ENCODE measurements around the gene TPSD1.

The TPSD1 gene

DNA sequence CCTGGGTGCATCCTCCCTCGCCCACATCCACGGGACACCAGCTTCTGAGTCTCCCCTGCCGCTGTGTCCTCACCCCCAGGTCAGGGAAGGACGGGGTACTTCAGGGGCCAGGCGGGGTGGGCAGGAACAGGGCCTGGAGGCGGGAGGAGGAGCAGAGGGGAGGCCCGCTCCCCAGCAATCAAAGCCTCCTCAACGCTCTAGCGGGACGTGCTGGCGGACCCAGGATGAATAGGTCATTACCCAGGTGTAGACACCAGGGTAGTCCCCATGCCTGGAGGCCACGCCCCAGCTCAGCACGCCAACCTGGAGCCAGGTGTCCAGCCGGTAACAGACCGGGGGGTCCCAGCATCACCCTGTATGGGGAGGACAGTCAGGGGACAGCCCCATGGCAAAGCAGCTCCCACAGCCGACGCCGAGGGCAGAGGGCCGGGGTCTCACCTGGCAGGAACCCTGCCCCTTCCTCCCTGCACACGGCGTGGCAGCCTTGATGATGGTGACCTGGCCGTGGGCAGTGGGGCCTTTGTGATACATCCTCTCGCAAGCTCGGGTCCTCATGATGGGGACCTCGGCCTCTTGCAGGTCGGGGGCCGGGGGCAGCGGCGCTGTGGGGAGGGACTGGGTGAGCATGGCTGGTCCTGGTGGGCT, 24.2 kb downstream of the TPSD1 start:
- no peak overlapping the region for H3K9ac ChIP-seq (ENCODE audit: low read length)
- no peaks in the 10 kb centered on the region for H3K9me3 ChIP-seq (ENCODE audit: control insufficient read depth, low read depth, low read length)
- no peak overlapping the region for H3K27ac ChIP-seq (ENCODE audit: low read length)
- H3K4me3 ChIP-seq (ENCODE audit: low read length), result no peak overlapping the region
- H3K27me3 ChIP-seq (ENCODE audit: control insufficient read depth, insufficient read depth, low read length), result peaks cover 5% of the 10 kb centered on the region
- no peaks in the 10 kb centered on the region for H3K36me3 ChIP-seq (ENCODE audit: control insufficient read depth, low read depth, low read length)
- peaks cover 5% of the 10 kb centered on the region for H3K4me1 ChIP-seq (ENCODE audit: control insufficient read depth, low read depth, low read length)

- Histone ChIP-seq H3K4me1 (ENCODE audit: control insufficient read depth, low read depth, low read length) (peaks cover 5% of the 10 kb centered on the region), H3K9me3 (ENCODE audit: control insufficient read depth, low read depth, low read length) (no peaks in the 10 kb centered on the region), H3K36me3 (ENCODE audit: control insufficient read depth, low read depth, low read length) (no peaks in the 10 kb centered on the region), H3K27ac (ENCODE audit: low read length) (no peak overlapping the region), H3K9ac (ENCODE audit: low read length) (no peak overlapping the region), H3K27me3 (ENCODE audit: control insufficient read depth, insufficient read depth, low read length) (peaks cover 6% of the 10 kb centered on the region), H3K4me3 (ENCODE audit: low read length) (no peak overlapping the region)
Observed at GRCh38 chr16:1280783-1281182, 24.9 kb downstream of the TPSD1 start.

- no peak overlapping the region for H3K27ac ChIP-seq (ENCODE audit: low read length)
- H3K9me3 ChIP-seq (ENCODE audit: control insufficient read depth, low read depth, low read length), result no peaks in the 10 kb centered on the region
- H3K4me1 ChIP-seq (ENCODE audit: control insufficient read depth, low read depth, low read length), result peaks cover 5% of the 10 kb centered on the region
- H3K27me3 ChIP-seq (ENCODE audit: control insufficient read depth, insufficient read depth, low read length), result peaks cover 13% of the 10 kb centered on the region
- H3K36me3 ChIP-seq (ENCODE audit: control insufficient read depth, low read depth, low read length), result no peaks in the 10 kb centered on the region
- H3K9ac ChIP-seq (ENCODE audit: low read length), result no peak overlapping the region
- no peak overlapping the region for H3K4me3 ChIP-seq (ENCODE audit: low read length)
Observed at GRCh38 chr16:1281517-1281916, 25.6 kb downstream of the TPSD1 start.

GRCh38 chr16:1282324-1282973, 26.6 kb downstream of the TPSD1 start:
- H3K27ac ChIP-seq (ENCODE audit: low read length), result no peak overlapping the region
- H3K4me1 ChIP-seq (ENCODE audit: control insufficient read depth, low read depth, low read length), result peaks cover 5% of the 10 kb centered on the region
- H3K27me3 ChIP-seq (ENCODE audit: control insufficient read depth, insufficient read depth, low read length), result peaks cover 19% of the 10 kb centered on the region
- H3K4me3 ChIP-seq (ENCODE audit: low read length), result no peak overlapping the region
- H3K36me3 ChIP-seq (ENCODE audit: control insufficient read depth, low read depth, low read length), result no peaks in the 10 kb centered on the region
- no peaks in the 10 kb centered on the region for H3K9me3 ChIP-seq (ENCODE audit: control insufficient read depth, low read depth, low read length)
- no peak overlapping the region for H3K9ac ChIP-seq (ENCODE audit: low read length)

- H3K9me3 ChIP-seq (ENCODE audit: control insufficient read depth, low read depth, low read length), result no peaks in the 10 kb centered on the region
- peaks cover 28% of the 10 kb centered on the region for H3K27me3 ChIP-seq (ENCODE audit: control insufficient read depth, insufficient read depth, low read length)
- peaks cover 5% of the 10 kb centered on the region for H3K4me1 ChIP-seq (ENCODE audit: control insufficient read depth, low read depth, low read length)
- no peak overlapping the region for H3K27ac ChIP-seq (ENCODE audit: low read length)
- H3K9ac ChIP-seq (ENCODE audit: low read length), result no peak overlapping the region
- H3K4me3 ChIP-seq (ENCODE audit: low read length), result no peak overlapping the region
- H3K36me3 ChIP-seq (ENCODE audit: control insufficient read depth, low read depth, low read length), result no peaks in the 10 kb centered on the region
Observed at GRCh38 chr16:1283296-1283695, 27.4 kb downstream of the TPSD1 start.

- Histone ChIP-seq H3K9me3 (ENCODE audit: control insufficient read depth, low read depth, low read length) (no peaks in the 10 kb centered on the region), H3K4me1 (ENCODE audit: control insufficient read depth, low read depth, low read length) (no peaks in the 10 kb centered on the region), H3K4me3 (ENCODE audit: low read length) (no peak overlapping the region), H3K9ac (ENCODE audit: low read length) (no peak overlapping the region), H3K36me3 (ENCODE audit: control insufficient read depth, low read depth, low read length) (no peaks in the 10 kb centered on the region), H3K27ac (ENCODE audit: low read length) (no peak overlapping the region), H3K27me3 (ENCODE audit: control insufficient read depth, insufficient read depth, low read length) (peaks cover 36% of the 10 kb centered on the region)
Observed at GRCh38 chr16:1283996-1284616, 28.2 kb downstream of the TPSD1 start.

DNA sequence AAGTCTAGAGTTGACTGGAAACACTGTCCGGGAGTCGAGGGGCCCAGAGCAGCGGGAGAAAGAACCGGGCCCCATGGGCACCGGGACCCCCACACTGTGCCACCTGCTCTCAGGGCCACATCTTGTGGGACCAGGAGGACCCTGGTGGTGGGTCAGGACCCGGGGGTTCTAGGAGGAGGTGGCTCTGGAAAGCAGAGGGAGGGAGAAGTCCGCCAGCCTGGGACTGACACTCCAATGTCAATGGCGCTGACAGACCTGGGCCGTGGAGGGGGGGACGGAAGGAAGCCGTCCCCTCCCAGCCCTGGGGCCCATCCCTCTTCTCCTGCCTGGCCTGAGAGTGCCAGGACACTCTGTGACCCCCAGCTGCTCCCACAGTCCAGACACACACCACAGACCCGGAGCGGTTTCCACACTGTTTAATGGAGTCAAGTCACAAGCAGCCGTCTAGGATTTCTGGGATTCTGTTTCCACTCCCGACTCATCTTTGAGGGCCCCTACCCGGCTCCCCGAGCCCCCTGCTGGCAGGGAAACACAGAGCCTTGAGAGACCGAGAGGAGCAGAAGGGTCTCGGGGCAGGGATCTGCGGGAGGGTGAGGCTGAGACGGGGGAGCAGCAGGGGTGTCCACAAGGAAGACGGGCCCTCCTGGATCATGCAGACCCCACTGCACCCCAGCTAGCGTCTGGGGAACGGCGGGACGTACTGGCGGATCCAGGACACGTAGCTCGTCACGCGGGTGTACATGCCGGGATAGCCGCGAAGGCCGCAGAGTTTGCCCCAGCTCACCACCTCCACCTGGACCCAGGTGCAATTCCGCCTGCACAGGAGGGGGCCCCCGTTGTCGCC, 30.0 kb downstream of the TPSD1 start:
- Histone ChIP-seq H3K36me3 (ENCODE audit: control insufficient read depth, low read depth, low read length) (no peaks in the 10 kb centered on the region), H3K4me3 (ENCODE audit: low read length) (no peak overlapping the region), H3K4me1 (ENCODE audit: control insufficient read depth, low read depth, low read length) (peaks cover 8% of the 10 kb centered on the region), H3K9me3 (ENCODE audit: control insufficient read depth, low read depth, low read length) (no peaks in the 10 kb centered on the region), H3K9ac (ENCODE audit: low read length) (no peak overlapping the region), H3K27me3 (ENCODE audit: control insufficient read depth, insufficient read depth, low read length) (peaks cover 54% of the 10 kb centered on the region), H3K27ac (ENCODE audit: low read length) (no peak overlapping the region)

DNA sequence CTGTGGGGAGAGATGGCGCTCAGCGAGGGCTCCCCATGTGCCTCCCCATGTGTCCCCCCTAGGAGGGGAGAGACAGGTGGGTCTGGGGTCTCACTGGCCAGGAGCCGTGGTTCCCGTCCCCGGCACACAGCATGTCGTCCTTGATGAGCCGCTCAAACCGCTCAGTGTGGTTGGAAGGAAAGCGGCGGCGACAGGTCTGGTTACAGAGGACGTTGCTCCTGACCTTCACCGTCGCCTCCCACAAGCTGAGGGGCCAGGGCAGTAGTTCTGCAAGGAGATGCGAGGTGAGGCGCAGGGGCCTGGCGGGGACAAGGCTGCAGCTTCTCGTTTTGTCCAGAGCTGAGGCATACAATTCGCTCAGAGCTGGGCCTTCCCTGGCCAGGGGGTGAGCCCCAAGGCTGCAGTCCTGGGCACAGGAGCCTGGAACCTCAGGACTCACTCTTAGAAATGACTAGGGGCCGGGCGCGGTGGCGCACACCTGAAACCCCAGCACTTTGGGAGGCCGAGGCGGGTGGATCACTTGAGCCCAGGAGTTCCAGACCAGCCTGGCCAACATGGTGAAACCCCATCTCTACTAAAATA, 30.7 kb downstream of the TPSD1 start:
- Histone ChIP-seq H3K4me1 (ENCODE audit: control insufficient read depth, low read depth, low read length) (peaks cover 8% of the 10 kb centered on the region), H3K27ac (ENCODE audit: low read length) (no peak overlapping the region), H3K27me3 (ENCODE audit: control insufficient read depth, insufficient read depth, low read length) (peaks cover 61% of the 10 kb centered on the region), H3K9me3 (ENCODE audit: control insufficient read depth, low read depth, low read length) (no peaks in the 10 kb centered on the region), H3K36me3 (ENCODE audit: control insufficient read depth, low read depth, low read length) (no peaks in the 10 kb centered on the region), H3K9ac (ENCODE audit: low read length) (no peak overlapping the region), H3K4me3 (ENCODE audit: low read length) (no peak overlapping the region)

- peaks cover 68% of the 10 kb centered on the region for H3K27me3 ChIP-seq (ENCODE audit: control insufficient read depth, insufficient read depth, low read length)
- H3K27ac ChIP-seq (ENCODE audit: low read length), result no peak overlapping the region
Observed at GRCh38 chr16:1287982-1288670, 32.3 kb downstream of the TPSD1 start.

DNA sequence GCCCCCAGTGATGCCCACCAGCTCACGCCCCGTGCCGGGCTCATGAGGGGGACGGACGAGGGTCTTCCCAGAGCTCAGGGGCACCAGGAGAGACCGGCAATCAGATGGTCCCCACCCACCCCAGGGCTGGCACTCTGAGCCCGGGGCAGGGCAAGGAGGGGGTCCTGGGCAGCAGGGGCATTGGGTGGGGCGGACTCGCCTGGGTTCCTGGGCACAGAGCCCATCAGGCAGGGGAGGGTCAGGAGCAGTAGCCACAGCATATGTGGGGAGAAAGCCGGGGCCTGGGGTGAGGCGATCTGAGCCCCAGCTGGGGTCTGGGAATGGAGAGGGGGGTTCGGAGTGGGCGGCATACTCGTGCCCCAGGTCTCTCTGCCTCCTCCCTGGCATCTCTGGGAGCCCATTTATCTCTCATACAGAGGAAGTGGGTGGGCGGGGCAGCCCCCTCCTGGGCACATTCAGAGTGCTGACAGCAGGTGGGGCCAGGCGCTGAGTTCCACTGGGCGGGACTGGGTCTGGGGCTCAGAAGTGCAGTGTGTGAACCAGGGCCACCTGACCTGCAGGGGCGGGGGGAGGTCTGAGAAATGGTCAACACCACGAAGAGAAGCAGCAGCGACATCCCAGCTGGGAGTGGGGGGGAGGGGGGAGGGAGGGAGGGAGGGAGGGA, 33.1 kb downstream of the TPSD1 start:
- Histone ChIP-seq H3K27me3 (ENCODE audit: control insufficient read depth, insufficient read depth, low read length) (peaks cover 75% of the 10 kb centered on the region), H3K9me3 (ENCODE audit: control insufficient read depth, low read depth, low read length) (no peaks in the 10 kb centered on the region), H3K9ac (ENCODE audit: low read length) (no peak overlapping the region), H3K4me1 (ENCODE audit: control insufficient read depth, low read depth, low read length) (peaks cover 8% of the 10 kb centered on the region), H3K4me3 (ENCODE audit: low read length) (peak overlapping the region; percentile 33), H3K36me3 (ENCODE audit: control insufficient read depth, low read depth, low read length) (no peaks in the 10 kb centered on the region), H3K27ac (ENCODE audit: low read length) (no peak overlapping the region)

More at GRCh38 chr16:1287982-1288670, 32.3 kb downstream of the TPSD1 start:
- Histone ChIP-seq H3K9ac (ENCODE audit: low read length) (no peak overlapping the region), H3K4me1 (ENCODE audit: control insufficient read depth, low read depth, low read length) (peaks cover 8% of the 10 kb centered on the region), H3K4me3 (ENCODE audit: low read length) (no peak overlapping the region), H3K9me3 (ENCODE audit: control insufficient read depth, low read depth, low read length) (no peaks in the 10 kb centered on the region), H3K36me3 (ENCODE audit: control insufficient read depth, low read depth, low read length) (no peaks in the 10 kb centered on the region)

All from iPS-18a (cell line).